GM12875 (cell line): ENCODE measurements around the gene NAALADL2.
"Not testable (repeated sequence)": the region's sequence is repeated elsewhere in the genome, so short reads cannot be mapped to it uniquely, and the experiment has no call there.

Experiments used
- H3K4me3 ChIP-seq: one replicate; pipeline ENCODE4 v1.5.1; 2011; ENCODE audit warnings: low read depth, low read length, control low read depth
- TF ChIP-seq, protein P1 (sequence below): IDR thresholded peaks from 2 replicates; pipeline ENCODE4 v1.5.1; 2011; ENCODE audit warnings: low read depth, mild to moderate bottlenecking, control low read depth, inconsistent platforms, low read length, moderate library complexity, borderline replicate concordance; ENCODE audit not compliant: insufficient read depth

Gene NAALADL2

DNA sequence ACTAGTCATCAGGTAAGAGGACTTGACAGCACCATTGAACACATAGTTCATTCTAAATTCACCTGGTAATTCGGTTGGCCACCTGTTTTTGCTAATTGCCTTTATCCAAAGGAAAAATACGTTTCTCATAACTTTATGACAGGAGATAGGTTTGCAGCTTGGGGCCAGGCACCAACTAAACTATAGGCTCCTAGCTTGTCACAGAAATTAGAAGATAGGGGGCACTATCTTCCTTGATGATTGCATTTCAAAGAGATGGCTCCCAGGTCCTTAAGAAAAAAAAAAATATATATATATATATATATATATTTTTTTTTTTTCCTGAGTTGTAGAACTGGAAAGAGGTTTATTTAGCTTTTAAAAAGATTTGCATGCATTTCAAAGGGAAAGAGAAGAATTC, 563.6 kb downstream of the NAALADL2 start:
- TF ChIP-seq, protein P1, sequence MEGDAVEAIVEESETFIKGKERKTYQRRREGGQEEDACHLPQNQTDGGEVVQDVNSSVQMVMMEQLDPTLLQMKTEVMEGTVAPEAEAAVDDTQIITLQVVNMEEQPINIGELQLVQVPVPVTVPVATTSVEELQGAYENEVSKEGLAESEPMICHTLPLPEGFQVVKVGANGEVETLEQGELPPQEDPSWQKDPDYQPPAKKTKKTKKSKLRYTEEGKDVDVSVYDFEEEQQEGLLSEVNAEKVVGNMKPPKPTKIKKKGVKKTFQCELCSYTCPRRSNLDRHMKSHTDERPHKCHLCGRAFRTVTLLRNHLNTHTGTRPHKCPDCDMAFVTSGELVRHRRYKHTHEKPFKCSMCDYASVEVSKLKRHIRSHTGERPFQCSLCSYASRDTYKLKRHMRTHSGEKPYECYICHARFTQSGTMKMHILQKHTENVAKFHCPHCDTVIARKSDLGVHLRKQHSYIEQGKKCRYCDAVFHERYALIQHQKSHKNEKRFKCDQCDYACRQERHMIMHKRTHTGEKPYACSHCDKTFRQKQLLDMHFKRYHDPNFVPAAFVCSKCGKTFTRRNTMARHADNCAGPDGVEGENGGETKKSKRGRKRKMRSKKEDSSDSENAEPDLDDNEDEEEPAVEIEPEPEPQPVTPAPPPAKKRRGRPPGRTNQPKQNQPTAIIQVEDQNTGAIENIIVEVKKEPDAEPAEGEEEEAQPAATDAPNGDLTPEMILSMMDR = no peak
- H3K4me3 ChIP-seq = no peak overlapping the region

DNA sequence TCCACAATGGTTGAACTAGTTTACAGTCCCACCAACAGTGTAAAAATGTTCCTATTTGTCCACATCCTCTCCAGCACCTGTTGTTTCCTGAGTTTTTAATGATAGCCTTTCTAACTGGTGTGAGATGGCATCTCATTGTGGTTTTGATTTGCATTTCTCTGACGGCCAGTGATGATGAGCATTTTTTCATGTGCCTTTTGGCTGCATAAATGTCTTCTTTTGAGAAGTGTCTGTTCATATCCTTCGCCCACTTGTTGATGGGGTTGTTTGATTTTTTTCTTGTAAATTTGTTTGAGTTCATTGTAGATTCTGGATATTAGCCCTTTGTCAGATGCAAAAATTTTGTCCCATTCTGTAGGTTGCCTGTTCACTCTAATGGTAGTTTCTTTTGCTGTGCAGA, 564.7 kb downstream of the NAALADL2 start:
- H3K4me3 ChIP-seq = not testable (repeated sequence)

DNA sequence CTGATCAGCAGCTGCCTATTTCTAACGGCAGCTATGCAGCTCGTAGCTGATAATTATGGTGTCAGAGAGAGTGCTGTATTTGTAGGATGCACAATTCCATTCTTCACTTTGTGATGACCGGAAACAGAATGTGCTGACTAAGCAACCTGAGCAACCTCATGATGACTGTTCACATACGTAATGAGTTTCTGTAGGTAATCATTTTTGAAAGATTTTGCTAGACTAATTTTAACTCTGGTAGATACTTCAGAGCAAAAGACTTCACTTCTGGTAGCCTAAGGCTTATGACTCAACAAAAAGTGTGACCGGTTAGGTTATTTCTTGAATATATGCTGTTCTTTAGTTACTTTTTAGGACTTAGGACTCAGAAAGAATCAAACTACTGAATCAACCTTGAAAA, 567.7 kb downstream of the NAALADL2 start:
- TF ChIP-seq, protein P1 = no peak

DNA sequence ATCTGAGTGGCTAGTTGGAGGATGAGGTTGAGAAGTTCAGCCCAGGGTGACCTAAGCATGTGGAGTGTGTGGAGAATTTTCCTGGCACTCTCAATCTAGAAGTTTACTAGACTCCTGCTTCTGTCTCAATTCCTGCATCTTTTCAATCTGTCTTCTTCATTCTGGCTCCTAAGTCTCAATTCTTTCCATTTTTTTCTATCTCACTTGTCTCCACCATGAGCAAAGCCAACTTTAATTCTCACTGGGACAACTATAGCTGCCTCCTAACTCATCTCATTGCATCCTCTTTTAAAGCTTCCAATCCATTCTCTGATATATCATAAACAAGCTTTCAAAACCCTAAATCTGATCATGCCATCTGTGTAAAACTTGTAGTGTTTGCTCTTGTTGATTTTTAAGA, 569.3 kb downstream of the NAALADL2 start:
- TF ChIP-seq, protein P1 = no peak
- no peak overlapping the region for H3K4me3 ChIP-seq

More for the DNA sequence above, 567.7 kb downstream of the NAALADL2 start:
- H3K4me3 ChIP-seq = no peak overlapping the region

DNA sequence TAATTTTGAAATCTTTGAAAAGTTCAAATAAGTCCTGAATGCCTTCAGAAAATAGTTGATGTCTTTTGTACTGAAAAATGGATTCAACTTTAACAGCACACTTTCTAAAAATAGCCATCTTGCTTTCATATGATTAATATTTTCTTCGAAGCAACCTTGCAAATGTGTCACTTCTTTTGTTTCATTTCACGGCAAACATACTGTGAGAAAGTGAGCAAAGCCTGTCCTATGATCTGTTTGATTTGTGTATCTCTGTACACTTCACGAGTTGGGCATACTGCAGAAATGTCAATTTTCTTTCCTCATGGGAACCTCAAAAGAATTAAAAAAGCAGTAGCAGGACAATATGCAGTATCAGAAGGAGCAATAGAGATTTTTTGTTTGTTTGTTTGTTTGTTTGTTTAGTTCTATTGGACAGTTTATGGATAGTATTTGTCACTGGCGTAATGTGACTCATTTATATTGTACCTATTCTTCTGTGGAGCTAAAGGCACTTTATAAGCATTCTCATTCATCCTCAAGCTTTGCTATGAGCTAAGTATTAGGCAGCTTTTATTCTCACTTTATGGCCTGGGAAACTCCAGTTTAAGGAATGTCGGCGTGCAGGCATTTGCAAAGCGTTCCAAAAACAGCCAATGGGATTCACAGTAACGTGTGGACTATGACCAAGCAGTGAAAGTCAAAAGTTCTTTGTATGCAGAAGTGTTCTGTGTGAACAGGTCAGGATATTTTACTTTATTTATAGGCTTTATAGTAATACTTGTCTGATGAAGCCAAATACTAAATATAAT, 572.0 kb downstream of the NAALADL2 start:
- TF ChIP-seq, protein P1 = no peak
- H3K4me3 ChIP-seq = no peak overlapping the region

DNA sequence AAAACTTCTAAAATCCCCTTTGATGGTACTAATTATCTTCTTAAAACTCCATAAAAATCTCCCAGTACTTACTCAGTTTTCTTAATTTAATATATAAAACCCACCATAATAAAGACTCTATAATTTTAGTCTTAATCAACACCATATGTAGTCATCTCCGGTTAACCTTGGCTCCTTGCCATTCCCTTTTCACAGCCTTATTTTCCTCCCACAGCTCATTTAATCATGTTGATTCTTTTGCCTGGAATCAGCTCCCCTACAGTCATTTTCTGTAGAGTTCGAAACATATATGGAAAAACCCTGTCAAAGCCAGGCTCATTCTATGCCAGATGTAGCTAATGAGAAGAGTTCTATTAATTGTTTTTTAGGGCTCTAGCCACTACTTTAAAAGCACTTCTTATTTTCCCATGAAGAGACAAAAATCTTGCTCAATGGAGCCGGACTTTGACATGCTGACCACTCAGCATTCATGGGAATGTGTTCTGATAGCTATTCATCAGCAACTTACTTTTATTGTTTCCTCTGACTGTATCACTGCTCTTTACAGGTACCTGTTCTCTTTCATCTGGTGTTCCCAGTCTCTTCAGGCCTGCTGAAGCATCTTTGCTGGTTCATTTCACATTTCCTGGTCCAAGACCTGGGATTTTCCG, 573.4 kb downstream of the NAALADL2 start:
- no peak overlapping the region for H3K4me3 ChIP-seq
- TF ChIP-seq, protein P1 = no peak

DNA sequence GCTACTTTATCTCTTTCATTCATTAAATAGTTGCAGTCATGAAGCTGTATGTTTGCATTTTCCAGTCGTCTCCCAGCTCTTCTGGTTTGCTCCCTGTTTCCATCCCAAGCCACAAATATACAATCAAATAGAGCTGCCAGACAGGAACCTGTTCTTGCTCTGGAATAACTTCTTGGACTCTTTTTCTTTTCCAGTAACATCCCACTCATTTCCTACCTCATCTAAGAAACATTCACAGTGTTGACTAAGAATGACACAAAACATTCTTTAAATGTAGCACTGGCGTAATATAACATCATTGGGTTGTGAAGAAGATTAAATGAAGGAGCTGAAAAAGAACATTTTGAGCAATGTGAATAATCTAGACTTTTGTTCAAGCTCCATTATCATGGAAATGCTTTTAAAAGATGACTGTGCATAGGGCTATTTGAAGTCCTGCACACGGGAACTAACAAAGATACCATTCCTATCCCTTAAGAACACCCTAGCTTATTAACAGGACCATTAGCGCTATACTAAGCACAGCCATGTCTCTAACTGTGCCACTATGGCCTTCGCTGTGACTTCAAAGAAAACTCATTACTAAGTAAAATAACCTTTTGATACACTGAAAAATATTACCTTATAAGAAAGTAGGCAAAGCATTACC, 574.0 kb downstream of the NAALADL2 start:
- no peak overlapping the region for H3K4me3 ChIP-seq
- TF ChIP-seq, protein P1 = no peak
